Femur (tissue), 1 donor: ENCODE results near the gene CYGB.
"Not testable (repeated sequence)": the region's sequence is repeated elsewhere in the genome, so short reads cannot be mapped to it uniquely, and the experiment has no call there.

ENCODE experiments used
- DNase-seq: peaks from one replicate; pipeline ENCODE4 v3.0.0-alpha.2; 2017

The CYGB gene

DNA sequence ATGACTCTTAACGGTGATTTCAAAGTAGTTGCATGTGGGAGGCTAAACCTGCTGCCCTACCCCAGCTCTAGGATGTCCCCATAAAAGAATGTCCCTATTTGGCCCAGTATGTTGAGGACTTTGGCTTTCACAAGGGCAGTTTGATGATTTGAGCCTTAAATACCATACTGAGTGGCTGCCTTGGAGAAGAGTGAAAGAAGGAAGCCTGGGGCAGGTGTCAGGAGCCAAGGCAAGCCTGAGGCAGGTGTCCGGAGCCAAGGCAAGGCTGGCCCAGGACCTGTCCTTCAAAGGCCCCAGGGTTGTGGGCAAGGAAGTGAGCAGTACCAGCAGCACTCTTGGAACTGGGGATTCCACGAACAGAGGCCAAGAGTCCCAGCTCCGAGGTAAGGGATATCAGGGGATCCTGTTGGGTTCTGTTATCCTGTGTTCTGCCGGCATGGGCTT, 29.5 kb upstream of the CYGB start:
- DNase-seq: peak; percentile 16

GRCh38 chr17:76566613-76566943, 29.1 kb upstream of the CYGB start:
- DNase-seq: peak; percentile 13

DNA sequence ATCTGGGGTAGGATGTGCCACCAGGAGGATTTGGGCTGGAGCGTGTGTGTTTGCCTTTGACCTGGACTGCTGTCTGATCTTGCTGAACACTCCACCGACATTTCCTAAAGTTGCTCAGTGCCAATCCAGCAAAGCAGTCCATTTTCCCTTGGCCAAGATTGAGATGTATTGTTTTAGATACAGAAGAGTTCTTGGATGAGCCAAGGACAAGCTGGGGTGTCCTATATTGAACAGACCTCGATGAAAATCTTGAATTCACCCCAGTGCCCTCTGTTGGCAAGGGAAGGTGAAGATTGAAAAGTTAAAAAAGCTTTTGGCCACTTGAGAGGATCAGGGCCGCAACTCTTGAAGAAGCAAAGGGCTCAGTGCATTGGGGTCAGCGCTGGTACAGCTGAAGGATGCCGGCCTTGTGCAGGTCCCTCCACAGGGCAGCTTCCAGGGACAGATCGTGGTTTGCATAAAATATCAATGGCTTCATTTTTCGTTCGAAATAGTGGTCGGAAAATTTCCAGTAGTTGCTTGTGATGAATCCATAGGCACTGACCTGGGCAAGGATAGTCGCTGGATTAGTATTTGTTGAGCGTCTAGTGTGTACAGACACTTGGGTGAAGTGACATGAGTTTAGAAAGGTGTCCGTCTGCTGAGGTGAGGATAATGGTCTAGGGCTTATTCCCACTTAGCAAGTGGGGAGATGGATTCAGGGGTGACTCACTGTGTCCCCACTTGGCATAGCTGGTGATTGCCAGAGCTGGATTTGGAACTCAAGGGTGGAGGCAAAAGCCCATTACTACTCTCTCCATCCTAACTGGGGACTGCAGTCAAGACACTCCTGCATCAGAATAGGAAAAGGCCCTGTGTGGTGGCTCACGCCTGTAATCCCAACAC, 28.5 kb upstream of the CYGB start:
- peak; percentile 9 for DNase-seq

DNA sequence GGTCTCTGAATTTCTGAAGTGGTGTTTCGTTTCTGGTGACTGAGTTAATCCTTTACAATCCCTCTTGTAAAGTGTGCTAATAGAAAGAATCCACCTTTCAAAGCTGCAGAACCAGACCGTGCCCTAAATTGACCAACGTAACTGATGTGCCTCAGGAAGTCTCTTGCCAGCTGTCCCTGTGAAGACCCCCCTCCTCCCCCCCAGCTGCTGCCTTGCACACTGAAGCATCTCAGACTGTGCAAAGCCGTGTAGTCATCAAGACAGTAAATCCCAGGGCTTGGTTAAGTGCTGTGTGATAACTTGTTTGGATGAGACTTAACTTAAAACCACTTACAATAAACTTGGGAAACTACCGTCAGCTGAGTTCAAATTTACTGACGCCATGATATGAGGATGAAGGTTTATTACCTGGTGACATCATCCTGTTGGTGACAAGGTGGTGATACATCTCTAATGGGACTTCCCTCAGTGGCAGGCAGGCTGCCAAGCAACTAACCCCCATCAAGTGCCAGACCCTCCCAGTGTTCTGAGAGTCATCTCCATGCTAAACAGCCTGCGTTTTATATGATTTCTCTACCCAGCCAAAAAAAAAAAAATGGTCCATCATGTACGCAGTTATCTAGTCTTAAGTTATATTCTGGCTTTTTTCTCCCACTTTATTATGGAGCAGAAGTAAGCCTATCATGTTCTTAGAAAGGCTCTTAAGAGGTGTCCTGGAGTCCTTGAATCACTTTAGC, 27.6 kb upstream of the CYGB start:
- DNase-seq: not testable (repeated sequence)

GRCh38 chr17:76563359-76563758, 25.9 kb upstream of the CYGB start:
- not testable (repeated sequence) for DNase-seq

DNA sequence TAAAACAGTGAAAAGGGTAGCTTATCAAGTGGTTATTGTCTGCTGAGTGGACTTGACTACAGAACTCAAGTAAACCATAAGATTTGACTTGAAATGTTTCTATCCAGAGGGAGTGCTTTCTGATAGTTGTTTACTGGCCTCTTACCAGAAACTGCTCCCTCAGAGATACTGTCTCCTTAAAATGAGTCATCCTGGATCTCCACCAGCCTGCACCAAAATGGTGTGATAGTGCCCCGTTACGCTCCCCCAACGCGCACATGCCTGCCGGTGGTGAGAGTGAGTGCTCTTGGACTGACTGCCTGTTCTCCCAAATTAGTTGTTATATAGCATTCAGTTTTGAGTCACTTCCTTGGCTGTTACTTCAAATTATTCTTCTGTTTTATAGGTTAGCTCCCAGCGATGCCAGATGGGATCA, 25.2 kb upstream of the CYGB start:
- no peak for DNase-seq

GRCh38 chr17:76561799-76562268, 24.3 kb upstream of the CYGB start:
- no peak for DNase-seq

- no peak for DNase-seq
Measured at GRCh38 chr17:76561332-76561731, 23.8 kb upstream of the CYGB start.

DNA sequence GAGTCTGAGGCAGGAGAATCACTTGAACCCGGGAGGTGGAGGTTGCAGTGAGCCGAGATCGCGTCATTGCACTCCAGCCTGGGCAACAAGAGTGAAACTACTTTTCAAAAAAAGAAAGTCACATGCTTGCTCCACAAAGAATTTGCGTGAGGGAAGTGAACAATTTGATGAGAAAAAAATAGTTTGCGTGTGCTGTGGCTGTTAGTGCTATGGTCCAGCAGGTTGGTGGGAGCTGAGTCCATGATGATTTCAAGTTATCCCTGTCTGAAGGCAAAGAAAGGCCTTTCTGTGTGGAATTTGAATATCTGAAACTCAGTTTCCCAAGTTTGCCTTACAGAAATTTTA, 23.3 kb upstream of the CYGB start:
- DNase-seq: no peak

GRCh38 chr17:76560036-76560876, 22.7 kb upstream of the CYGB start:
- DNase-seq: no peak

DNA sequence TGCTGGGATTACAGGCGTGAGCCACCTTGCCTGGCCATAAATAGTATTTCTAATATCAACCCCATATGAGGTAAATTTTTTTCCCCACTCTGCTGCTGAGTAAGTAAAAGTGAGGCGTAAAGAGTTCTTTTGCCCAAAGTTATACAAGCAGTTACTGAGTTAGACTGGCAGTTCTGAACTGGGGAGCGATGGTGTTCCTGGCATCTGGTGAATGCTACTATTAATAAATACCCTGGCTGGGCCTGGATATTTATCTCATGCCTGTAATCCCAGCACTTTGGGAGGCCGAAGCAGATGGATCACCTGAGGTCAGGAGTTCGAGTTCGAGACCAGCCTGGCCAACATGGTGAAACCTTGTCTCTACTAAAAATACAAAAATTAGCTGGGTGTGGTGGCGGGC, 22.0 kb upstream of the CYGB start:
- DNase-seq: not testable (repeated sequence)

DNA sequence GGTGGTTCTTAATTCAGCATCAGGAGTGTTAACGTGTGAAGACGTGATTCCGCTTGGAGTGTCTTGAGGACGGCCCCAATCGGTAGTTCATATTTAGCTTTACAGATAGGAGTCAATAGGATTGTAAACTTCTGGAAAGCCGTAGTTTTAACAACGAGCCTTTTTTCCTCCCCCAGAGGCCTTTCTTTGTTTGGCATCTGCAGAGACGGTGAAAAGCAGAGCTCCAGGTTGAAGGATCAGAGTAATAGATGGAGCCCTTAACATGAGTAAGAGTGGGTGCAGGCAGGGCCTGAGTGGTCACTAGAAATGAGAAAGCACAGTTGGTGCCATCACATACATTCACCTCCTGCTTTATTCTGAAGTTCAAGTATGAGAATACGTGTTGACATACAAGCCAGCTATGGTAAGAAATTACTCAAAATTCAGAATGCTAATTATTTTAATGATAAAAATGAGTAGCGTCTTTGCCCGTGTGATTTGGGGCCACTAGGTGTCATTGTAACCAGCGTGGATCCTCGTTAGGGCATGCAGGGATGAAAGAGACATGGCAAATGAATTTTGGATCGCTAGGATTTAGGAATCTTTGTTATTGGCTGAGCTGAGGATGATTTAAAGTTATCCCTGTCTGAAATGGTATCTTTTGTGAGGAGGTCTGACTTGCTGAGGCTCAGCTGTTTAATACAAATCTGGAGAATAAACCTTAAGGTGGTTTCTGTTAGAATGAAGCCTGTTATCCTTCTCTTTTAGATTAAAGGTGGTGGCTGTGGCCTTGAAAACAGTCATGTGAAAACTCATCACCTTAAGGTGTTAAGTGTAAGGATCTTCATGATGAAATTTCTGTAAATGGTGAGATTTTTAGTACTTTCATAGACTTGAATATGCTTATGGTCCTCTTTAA, 20.9 kb upstream of the CYGB start:
- DNase-seq: no peak

DNA sequence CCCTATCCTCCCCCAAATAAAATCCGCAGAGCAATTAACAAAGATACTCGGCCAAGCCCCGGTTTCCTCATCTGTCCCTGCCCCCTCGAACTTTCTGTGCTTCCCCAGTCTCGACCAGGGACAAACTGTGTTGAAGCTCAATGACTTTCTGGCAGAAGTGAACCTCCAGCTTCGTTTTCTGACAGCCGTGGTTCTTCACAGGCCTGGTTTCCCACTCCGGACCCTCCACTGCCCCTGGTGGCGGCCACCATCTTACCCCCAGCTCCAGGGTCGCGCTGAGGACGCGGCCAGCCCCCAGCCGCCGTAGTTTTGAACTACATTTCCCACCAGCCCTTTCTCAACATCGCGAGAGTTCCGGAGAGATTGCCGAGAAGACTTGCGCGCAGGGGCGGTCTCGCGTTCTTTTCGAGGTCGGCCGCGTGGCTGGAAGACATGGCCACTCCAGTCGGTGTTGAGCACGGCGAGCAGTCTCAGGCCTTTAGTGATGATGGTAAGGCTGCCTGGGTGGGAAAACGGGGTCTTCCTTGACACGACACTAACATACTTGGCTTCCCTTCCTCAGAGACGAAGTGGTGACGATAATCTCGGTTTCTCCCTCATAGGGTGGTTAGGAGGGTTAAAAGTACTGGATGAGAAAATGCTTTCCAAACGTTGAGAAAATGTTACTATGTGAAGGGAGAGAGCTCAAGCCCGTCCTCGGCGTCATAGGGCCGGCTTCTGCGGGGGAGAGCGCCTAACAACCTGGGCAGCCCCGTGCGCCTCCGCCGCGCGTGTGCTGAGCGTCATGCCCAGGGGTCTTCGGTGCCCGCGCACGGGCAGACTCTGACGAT, 20.1 kb upstream of the CYGB start:
- peak; percentile 97 for DNase-seq

DNA sequence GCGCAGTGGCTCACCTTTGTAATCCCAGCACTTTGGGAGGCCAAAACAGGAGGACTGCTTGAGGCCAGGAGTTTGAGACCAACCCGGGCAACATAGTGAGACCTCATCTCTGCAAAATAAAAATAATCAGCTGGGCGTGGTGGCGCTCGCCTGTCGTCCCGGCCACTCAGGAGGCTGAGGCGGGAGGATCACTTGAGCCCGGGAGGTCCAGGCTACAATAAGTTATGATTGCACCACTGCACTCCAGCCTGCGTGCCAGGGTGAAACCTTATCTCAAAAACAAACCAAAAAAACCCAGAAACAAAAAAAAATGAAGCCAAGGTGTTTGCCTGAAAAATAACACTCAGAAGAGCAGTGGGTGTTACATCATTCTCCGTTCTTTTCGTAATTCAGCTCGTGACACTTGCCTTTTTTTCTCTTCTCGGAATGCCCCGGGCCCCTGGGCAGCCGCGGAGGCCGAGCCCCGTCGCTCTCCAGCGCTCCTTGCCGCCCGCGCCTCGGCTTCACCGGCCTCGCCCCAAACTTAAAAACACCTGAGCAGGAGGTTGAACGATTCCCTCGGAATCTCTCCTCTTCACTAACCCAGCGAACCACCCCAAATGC, 19.4 kb upstream of the CYGB start:
- DNase-seq: no peak

DNA sequence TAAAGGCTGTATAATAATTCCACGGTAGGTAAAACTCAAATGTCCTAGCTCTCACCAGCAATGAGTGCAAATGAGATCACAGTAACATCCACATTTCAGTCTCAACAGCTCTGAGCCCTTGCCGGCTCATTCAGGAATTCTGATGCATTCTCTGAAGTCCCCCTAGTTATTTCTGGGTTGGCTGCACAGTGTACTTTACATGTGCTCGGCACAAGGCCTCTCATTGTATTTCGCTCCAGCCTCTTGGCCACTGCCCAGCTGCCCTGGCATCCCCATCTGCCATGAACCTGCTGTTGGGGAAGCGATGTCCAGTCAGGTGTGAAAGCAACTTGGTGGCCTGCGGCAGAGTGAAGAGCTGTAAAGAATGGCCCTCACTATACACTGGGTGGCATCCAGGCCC, 16.6 kb upstream of the CYGB start:
- no peak for DNase-seq

DNA sequence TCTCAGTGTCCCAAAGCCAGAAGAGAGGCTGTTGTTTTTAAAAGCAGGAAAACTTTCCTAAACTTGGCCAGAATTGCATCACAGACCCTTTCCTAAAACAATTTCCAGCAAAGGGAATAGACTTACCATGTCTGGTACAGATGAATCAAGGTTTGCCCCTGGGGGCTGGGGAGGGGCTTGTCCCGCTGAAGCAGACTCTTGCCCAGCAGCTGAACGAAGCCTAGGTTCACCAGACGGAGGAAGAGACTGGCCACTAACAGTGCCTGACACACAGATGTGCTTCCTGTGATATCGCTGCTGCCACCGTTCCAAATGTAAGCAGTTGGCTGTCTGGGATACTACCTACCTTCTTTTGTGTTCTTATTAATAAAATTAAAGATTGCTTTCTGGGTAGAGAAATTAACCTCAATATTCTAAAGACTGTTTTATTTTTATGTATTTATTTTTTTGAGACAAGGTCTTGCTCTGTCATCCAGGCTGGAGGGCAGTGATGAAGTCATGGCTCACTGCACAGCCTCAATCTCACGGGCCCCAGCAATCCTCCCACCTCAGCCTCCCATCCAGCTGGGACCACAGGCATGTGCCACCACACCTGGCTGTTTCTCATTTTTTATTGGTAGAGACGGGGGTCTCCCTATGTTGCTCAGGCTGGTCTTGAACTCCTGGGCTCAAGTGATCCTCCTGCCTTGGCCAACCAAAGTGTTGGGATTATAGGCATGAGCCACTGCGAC, 15.8 kb upstream of the CYGB start:
- DNase-seq: no peak

GRCh38 chr17:76551685-76552084, 14.2 kb upstream of the CYGB start:
- no peak for DNase-seq

DNA sequence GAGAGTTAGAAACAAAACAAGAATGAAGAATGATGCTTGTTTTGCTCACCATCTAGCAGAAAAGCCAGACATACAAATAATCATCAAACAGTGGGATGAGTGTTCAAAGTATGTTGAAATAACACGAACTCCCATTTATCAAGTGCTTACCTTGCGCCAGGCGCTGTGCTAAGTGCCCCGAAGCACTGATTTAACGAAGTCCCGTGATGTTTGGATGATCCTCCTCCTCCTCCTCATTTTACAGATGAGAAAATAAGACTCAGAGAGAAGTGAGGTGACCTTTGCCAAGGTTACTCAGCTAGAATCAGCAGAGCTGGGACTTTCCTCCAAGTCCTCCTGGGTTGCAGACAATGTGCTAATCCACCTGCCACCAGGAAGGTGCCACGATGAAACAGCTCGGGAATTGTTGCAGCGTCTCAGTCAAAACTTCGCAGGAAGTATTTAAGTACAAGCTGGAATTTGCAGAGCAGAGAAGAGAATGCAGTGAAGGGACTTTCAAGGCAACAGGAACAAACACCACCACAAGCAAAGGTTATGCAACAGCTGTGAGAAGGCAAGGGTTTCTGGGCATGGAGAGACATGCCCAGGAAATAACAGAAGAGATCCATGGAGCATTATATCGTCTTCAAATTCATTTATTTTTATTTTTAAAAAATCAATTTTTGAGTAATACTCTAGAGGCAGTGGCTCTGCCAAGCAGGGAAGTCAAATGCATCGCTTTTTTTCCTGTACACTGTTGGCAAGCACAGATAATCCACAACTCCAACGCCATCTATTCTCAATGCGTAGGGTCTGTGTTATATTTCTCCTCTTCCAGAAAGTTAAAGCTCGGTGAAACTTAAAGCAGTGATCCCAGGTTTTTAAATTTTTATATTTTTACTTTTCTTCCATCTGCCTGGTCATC, 13.5 kb upstream of the CYGB start:
- DNase-seq: no peak

GRCh38 chr17:76549539-76549938, 12.0 kb upstream of the CYGB start:
- DNase-seq: no peak
